HG02870 (cell line): ENCODE data around the gene BRAT1.

ENCODE experiments used
- ATAC-seq: cut with Tn5 transposase; IDR thresholded peaks from one replicate; pipeline ENCODE4 v1.9.1; 2021; ENCODE audit warnings: mild to moderate bottlenecking, moderate library complexity; ENCODE audit not compliant: unreplicated experiment

Gene BRAT1

DNA sequence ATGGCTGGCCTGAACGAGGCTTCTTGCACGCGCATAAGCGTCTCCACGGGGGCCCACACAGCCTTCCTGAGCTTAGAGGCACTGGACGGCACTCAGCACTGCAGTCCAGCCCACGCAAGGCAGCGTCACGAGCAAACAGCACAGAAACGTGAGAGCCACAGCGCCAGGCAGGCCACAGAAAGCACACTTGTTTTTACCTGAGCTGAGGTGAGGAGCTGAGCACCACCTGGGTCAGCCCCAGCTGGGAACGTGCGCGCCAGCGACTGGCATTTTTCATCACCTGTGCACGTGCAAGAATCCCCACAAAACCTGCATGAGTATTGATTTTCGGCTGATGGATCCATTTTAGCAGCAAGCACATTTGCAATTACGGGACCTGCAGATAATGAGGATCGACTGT, 30.1 kb upstream of the BRAT1 start:
- ATAC-seq, result no peak

DNA sequence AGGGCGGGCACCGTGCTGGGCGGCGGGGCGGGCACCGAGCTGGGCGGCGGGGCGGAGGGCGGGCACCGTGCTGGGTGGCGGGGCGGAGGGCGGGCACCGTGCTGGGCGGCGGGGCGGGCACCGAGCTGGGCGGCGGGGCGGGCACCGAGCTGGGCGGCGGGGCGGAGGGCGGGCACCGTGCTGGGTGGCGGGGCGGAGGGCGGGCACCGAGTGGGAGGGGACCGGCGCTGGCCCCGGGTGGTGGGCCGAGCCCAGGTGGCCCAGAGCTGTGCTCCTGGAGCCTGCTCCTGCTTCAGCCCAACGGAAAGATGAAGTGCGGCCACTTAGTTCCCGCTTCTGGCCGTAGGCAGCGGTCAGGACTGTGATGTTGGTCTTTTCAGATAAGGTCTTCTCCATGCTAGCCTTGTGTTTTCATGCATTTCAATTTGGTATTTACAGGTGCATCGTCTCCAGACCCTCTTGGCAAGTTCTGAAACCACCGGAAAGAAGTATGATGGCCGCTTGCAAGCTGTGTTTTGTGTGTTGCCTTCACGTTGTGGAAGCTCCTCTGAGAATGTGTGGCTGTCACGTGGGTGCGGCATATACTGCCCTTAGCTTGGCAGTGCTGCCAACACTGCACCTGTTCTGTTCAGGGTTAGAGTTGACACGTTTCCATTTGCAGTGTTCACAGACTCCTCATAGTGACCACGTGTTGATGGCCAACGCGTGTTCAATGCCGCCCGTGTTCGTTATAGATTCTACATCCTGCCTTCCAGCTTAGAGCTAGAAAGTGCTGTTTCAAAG, 28.7 kb upstream of the BRAT1 start:
- ATAC-seq, result no peak

DNA sequence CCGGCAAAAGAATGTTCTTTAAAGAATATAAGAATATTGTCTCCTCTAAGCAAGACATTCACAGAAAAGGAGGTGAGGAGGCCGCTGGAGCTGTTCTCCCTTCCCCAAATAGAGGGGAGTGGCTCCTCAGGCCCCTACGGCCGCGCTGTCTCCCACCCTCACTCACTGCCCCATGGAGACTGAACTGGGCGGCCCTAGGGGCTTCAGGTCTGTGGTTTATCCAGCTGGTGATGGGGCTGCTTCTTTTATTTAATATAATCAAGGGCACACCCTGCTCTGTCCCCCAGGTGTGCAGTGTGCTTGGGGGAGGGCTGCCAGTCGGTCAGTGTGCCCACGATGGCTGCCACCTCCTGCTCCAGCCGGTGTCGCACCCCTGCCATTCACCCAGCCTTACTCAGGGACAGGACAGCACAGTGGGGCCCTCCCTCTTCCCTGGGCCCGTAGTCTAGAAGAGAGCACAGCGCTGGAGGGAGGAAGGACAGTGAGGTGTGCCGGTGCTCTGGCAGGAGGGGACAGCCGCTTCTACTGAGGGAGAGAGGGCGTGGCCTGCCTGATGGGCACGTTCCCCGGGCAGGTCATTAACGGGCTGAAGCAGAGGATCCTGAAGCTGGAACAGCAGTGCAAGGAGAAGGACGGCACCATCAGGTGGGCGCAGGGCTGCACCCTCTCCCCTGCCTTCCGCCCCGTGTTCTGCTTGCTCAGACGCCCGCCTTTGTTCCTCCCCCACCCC, 26.8 kb upstream of the BRAT1 start:
- ATAC-seq, result no peak

GRCh38 chr7:2580636-2581035, 25.3 kb upstream of the BRAT1 start:
- no peak for ATAC-seq

GRCh38 chr7:2577914-2578680, 22.8 kb upstream of the BRAT1 start:
- no peak for ATAC-seq

GRCh38 chr7:2576742-2577491, 21.6 kb upstream of the BRAT1 start:
- ATAC-seq, result no peak

DNA sequence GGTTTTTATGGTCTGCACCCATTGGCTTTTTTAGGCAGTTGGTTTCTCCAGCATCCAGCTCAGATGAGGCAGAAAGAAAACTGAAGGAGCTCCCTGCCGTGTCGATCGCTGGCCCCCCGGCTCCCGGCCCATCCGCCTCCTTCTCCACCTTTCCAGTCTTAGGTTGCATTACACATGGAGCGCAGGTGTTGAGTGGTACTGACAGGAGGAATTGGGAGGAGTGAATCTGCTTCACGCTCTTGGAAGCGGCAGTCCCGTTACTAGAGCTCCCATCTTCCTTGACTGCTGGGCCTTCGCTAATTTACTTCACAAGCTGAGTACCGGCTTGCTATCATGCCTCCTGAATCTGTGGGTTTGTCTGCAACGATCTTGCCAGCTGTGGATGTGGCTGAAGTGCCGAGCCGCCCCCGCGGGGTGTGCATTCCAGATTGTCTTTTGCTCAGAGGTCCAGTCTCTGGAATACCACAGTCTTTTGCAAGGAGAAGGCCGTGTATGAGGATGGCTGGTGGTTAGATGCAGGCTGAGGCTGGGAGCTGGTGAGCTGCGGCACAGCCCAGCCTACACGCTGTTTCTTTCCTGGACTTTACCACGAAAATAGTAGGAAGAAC, 20.5 kb upstream of the BRAT1 start:
- no peak for ATAC-seq

- ATAC-seq, result no peak
Observed at GRCh38 chr7:2575046-2575732, 19.9 kb upstream of the BRAT1 start.

DNA sequence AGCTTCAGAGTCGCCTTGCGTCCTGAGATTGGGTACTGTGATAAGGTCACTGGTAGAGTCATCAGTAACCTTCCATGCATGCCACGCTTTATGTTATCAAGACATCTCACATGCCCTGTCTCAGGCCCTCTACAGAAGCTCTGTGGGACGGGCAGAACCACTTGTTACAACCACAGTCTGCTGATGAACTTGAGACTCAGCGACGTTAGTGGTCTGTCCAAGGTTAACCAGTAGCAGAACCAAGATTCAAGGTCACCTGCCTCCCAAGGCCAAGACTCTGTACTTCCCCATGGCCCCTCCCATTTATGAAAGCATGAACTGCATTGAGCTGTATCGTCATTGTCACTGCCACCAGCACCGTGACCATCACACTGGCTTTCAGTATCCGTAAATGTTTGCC, 18.4 kb upstream of the BRAT1 start:
- no peak for ATAC-seq

- ATAC-seq, result no peak
Observed at GRCh38 chr7:2572101-2572842, 16.9 kb upstream of the BRAT1 start.

DNA sequence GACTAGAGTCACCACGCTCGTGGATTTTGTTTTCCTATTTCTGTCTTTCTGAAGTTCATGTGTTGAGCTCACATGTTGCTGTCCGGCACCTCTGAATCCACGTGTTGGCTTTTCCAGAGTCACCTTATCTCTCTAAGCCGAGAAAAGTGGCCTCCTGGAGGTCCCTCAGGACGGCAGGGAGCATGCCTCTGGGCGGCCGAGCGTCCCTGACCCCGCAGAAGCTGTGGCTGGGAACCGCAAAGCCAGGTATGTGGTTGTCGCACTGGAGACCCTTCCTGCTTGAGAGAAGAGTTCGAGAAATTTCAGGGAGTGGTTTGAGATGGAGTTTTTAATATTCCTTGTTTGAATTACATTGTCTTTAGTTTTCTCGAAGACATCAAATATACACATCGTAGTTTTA, 16.1 kb upstream of the BRAT1 start:
- no peak for ATAC-seq

DNA sequence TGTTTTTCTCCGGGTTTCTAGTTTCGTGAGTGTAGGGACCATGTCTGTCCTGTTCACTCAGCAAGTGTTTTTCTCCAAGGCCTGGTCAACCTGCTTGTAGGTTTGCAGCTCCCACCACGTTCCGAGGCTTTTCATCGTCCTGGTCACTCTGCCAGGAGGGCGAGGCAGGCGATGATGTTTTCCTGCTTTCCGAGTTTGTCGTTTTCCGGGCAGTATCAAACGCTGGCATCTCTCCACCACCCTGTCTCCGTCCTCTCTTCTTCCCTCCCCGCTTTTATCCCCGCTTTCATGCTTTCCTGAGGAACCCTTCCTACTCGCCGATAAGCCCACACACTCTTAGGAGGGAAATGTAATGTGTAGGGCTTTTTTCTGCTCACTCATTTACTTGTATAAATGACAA, 14.7 kb upstream of the BRAT1 start:
- no peak for ATAC-seq

GRCh38 chr7:2569421-2569820, 14.1 kb upstream of the BRAT1 start:
- ATAC-seq, result no peak

GRCh38 chr7:2568521-2569223, 13.3 kb upstream of the BRAT1 start:
- ATAC-seq, result no peak

DNA sequence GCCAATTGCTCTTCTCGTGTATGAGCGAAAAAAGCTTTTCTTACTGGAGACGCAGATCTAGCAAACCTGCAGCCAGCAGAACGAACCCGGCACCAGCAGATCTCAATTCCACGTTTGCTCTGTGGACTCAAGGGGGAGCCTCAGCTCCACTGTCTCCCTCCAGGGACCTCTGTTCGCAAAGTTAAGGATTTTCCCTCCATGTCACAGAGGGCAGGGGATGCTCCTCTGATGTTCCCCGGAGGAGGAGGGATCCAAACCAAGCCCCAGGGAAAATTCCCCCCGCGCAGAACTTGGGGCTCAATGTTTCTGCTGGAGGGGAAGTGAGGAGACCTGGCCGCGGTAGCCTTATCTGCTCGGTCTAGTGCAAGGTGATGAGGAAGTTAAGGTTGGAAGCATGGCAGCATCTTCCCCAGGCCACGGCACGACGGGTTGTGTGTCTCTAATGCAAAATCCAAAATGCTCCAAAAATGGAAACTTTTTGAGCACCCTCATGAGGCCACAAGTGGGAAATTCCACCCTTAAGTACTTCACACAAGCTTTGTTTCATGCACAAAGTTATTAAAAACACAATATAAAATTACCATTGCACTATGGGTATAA, 12.5 kb upstream of the BRAT1 start:
- no peak for ATAC-seq

- peak; percentile 84 for ATAC-seq
Observed at GRCh38 chr7:2566890-2567678, 11.8 kb upstream of the BRAT1 start.

DNA sequence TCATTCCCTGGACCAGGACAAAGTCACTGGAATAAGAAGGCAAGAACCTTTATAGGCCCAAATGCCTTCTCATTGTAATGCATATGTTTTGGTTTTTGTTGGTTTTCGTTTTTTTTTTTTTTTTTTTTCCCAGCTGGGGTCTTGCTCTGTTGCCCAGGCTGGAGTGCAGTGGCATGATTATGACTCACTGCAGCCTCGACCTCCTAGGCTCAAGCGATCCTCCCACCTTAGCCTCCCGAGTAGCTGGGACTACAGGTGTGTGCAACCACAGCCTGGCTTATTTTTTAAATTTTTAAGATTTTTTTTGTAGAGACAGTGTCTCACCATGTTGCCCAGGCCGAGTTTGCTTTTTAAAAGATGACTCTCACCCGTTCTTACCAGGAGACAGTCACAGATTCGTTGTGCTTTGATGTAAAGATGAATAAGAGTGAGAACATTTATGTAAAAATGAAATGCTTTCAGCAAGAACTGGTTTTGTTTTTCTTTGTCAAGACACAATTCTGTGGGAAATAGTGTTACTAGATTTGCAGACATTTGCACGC, 11.1 kb upstream of the BRAT1 start:
- peak; percentile 62 for ATAC-seq
